Liver (tissue), 9 donors: ENCODE data around the gene DPP9. TPM values are rescaled to one million over a fixed set of nuclear protein-coding genes. Genes with fewer than 3 reads are reported as not detected.
A peak's percentile ranks its signal among the peaks of the same experiment; 100 is the strongest.

Source experiments
- DNase-seq: peaks from one replicate; pipeline ENCODE4 v3.0.0-alpha.2; 2017; ENCODE audit warnings: low spot score
- H3K27ac ChIP-seq, 2 donors: one replicate each; pipeline ENCODE4 v1.7.0; 2013; ENCODE audit warnings: inconsistent platforms in 2 of 2, low read length in 2 of 2, control low read depth in 1 of 2, low read depth in 1 of 2, mild to moderate bottlenecking in 1 of 2
- H3K27me3 ChIP-seq, 4 donors: one replicate each; pipeline versions ENCODE4 v1.6.1 to v1.7.0; 2013; ENCODE audit warnings: low read length in 3 of 4, inconsistent platforms in 1 of 4, mild to moderate bottlenecking in 1 of 4, moderate library complexity in 1 of 4; ENCODE audit not compliant: control insufficient read depth in 4 of 4, insufficient read depth in 4 of 4
- H3K36me3 ChIP-seq, 4 donors: one replicate each; pipeline versions ENCODE4 v1.6.1 to v1.7.0; 2013; ENCODE audit warnings: low read length in 3 of 4, mild to moderate bottlenecking in 3 of 4, low read depth in 1 of 4, moderate library complexity in 1 of 4; ENCODE audit not compliant: control insufficient read depth in 4 of 4, insufficient read depth in 3 of 4
- H3K4me1 ChIP-seq, 4 donors: one replicate each; pipeline versions ENCODE4 v1.6.1 to v1.7.0; 2013; ENCODE audit warnings: low read length in 3 of 4, mild to moderate bottlenecking in 3 of 4, moderate library complexity in 1 of 4; ENCODE audit not compliant: control insufficient read depth in 4 of 4, insufficient read depth in 4 of 4
- H3K4me3 ChIP-seq, 3 donors: one replicate each; pipeline versions ENCODE4 v1.6.1 to v1.7.0; 2013; ENCODE audit warnings: low read length in 3 of 3, control low read depth in 1 of 3, low read depth in 1 of 3, mild to moderate bottlenecking in 1 of 3
- H3K9ac ChIP-seq, 2 donors: one replicate each; pipeline ENCODE4 v1.7.0; 2013; ENCODE audit warnings: low read length in 2 of 2, mild to moderate bottlenecking in 2 of 2, moderate library complexity in 2 of 2, control low read depth in 1 of 2, low read depth in 1 of 2
- H3K9me3 ChIP-seq, 4 donors: one replicate each; pipeline versions ENCODE4 v1.6.1 to v1.7.0; 2013; ENCODE audit warnings: low read length in 3 of 4; ENCODE audit not compliant: control insufficient read depth in 4 of 4
- EGR1 ChIP-seq, 2 donors: IDR thresholded peaks; 2 replicates each; pipeline ENCODE4 v1.6.1; 2016 to 2018; ENCODE audit warnings: antibody characterized with exemption in 2 of 2, low read depth in 2 of 2
- FOXA2 ChIP-seq: IDR thresholded peaks from 2 replicates; pipeline ENCODE4 v1.6.1; 2016; ENCODE audit warnings: antibody characterized with exemption
- GABPA ChIP-seq, 2 donors: IDR thresholded peaks in 1 of 2; conservative IDR thresholded peaks in 1 of 2; 2 replicates each; pipeline ENCODE4 v1.6.1; 2016; ENCODE audit warnings: antibody characterized with exemption in 2 of 2, mild to moderate bottlenecking in 1 of 2, moderate library complexity in 1 of 2
- HNF4A ChIP-seq, 2 donors: conservative IDR thresholded peaks; 2 replicates each; pipeline ENCODE4 v1.6.1; 2016; ENCODE audit warnings: antibody characterized with exemption in 2 of 2, mild to moderate bottlenecking in 2 of 2
- HNF4G ChIP-seq: IDR thresholded peaks from 2 replicates; pipeline ENCODE4 v1.6.1; 2016; ENCODE audit warnings: antibody characterized with exemption
- JUND ChIP-seq, 2 donors: IDR thresholded peaks; 2 replicates each; pipeline ENCODE4 v1.6.1; 2016; ENCODE audit warnings: antibody characterized with exemption in 2 of 2
- NR2F2 ChIP-seq: IDR thresholded peaks from 2 replicates; pipeline ENCODE4 v1.6.1; 2016; ENCODE audit warnings: antibody characterized with exemption
- RAD21 ChIP-seq, 2 donors: IDR thresholded peaks; 2 replicates each; pipeline ENCODE4 v1.6.1; 2016; ENCODE audit warnings: antibody characterized with exemption in 2 of 2, mild to moderate bottlenecking in 2 of 2
- RXRA ChIP-seq, 2 donors: IDR thresholded peaks; 2 replicates each; pipeline ENCODE4 v1.6.1; 2017 to 2018; ENCODE audit warnings: antibody characterized with exemption in 2 of 2, mild to moderate bottlenecking in 1 of 2
- SP1 ChIP-seq: IDR thresholded peaks from 2 replicates; pipeline ENCODE4 v1.6.1; 2018; ENCODE audit warnings: antibody characterized with exemption, mild to moderate bottlenecking
- TAF1 ChIP-seq: conservative IDR thresholded peaks from 2 replicates; pipeline ENCODE4 v1.6.1; 2016; ENCODE audit warnings: antibody characterized with exemption, mild to moderate bottlenecking
- YY1 ChIP-seq: IDR thresholded peaks from 2 replicates; pipeline ENCODE4 v1.6.1; 2016; ENCODE audit warnings: antibody characterized with exemption, mild to moderate bottlenecking
- WGBS: extraction: QIAGEN DNeasy Blood & Tissue Kit; methylation state at CpG from one replicate; pipeline ENCODE4 v1.1.7; 2013; 5-methylcytosine and 5-hydroxymethylcytosine counted together
- polyA plus RNA-seq, 2 donors: library from polyadenylated mRNA; stranded (reverse) in 1 of 2; unstranded in 1 of 2; fragments of 200-250 nt in 1 of 2; fragments of >200 nt in 1 of 2; fragmentation: Nextera tagmentation in 1 of 2; extraction: Ambion mirVana in 1 of 2; gene quantifications; one replicate each; pipeline versions ENCODE4 v1.2.1 to v1.2.3, GENCODE V29; 2013 to 2015
- total RNA-seq, 2 donors: library from RNA; depleted of rRNA; stranded (reverse); fragments of >200 nt; gene quantifications; one replicate each; pipeline ENCODE4 v1.2.3, GENCODE V29; 2014
- TF ChIP-seq, protein P1 (sequence below): IDR thresholded peaks from 2 replicates; pipeline ENCODE4 v1.6.1; 2016; ENCODE audit warnings: antibody characterized with exemption
- TF ChIP-seq, protein P2 (sequence below): IDR thresholded peaks from 2 replicates; pipeline ENCODE4 v1.6.1; 2016; ENCODE audit warnings: antibody characterized with exemption, mild to moderate bottlenecking
- TF ChIP-seq, protein P3 (sequence below): fragments of 150-350 bp; IDR thresholded peaks from 2 replicates; pipeline ENCODE4 v1.5.1; 2017; ENCODE audit warnings: improper control_type of control experiment, low read depth, low read length; ENCODE audit not compliant: missing input control
- TF ChIP-seq, protein P4 (sequence below): IDR thresholded peaks from 2 replicates; pipeline ENCODE4 v1.6.1; 2016; ENCODE audit warnings: antibody characterized with exemption
- donor health status: healthy.
- donor health status: healthy.
- donor health status: healthy.
- donor health status: healthy.
- donor health status: healthy.

The DPP9 gene
- total and polyA plus RNA-seq, 4 donors, result 20.5 to 74.5 (median 40.3) TPM

GRCh38 chr19:4660181-4660791 lies 63.4 kb downstream of the DPP9 start:
- H3K27ac ChIP-seq, result peak overlapping the region; percentile 11 to 41

DNA sequence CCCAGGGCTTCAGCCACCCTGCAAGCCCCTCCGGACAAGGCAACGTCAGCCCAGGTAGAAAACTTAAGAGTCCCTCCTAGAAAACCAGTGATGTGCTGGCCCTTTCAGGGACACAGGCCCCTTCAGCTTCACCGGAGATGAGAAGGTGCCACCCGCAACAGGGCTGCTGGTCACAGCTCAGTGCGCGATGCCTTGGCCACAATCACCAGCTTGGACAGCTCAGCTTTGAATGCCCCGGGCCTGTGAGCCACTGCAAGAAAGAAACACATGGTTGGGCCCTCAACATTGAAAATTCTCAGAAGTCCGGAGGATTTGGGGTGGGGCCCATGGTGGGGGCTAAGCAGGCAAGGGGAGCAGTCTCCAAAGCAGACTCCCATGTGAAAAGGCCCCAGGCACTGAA lies 65.8 kb downstream of the DPP9 start:
- Histone ChIP-seq H3K4me1 (peaks cover 5 to 29% (median 21%) of the 10 kb centered on the region in 4 donors), H3K27ac (no peak overlapping the region), H3K36me3 (peaks cover 19 to 38% (median 26%) of the 10 kb centered on the region in 4 donors), H3K9ac (no peak overlapping the region), H3K4me3 (no peak overlapping the region), H3K9me3 (no peaks in the 10 kb centered on the region), H3K27me3 (no peaks in the 10 kb centered on the region)
- DNase-seq, result no peak
- 77% methylated on average over 8 of the region's 8 CpGs for WGBS
- TF ChIP-seq, protein P1, sequence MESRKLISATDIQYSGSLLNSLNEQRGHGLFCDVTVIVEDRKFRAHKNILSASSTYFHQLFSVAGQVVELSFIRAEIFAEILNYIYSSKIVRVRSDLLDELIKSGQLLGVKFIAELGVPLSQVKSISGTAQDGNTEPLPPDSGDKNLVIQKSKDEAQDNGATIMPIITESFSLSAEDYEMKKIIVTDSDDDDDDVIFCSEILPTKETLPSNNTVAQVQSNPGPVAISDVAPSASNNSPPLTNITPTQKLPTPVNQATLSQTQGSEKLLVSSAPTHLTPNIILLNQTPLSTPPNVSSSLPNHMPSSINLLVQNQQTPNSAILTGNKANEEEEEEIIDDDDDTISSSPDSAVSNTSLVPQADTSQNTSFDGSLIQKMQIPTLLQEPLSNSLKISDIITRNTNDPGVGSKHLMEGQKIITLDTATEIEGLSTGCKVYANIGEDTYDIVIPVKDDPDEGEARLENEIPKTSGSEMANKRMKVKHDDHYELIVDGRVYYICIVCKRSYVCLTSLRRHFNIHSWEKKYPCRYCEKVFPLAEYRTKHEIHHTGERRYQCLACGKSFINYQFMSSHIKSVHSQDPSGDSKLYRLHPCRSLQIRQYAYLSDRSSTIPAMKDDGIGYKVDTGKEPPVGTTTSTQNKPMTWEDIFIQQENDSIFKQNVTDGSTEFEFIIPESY, result no peak
- TF ChIP-seq FOXA2 (no peak), HNF4G (no peak), GABPA (IDR thresholded peaks at IDR 0.05 in 1 of 2, conservative IDR thresholded peaks at IDR 0.05 in 1 of 2) (no peak), RXRA (IDR thresholded peaks at IDR 0.05) (no peak), RAD21 (IDR thresholded peaks at IDR 0.05) (no peak), HNF4A (conservative IDR thresholded peaks at IDR 0.05) (no peak), NR2F2 (no peak), EGR1 (IDR thresholded peaks at IDR 0.05; ENCODE audit: low read depth in 2 of 2) (no peak), YY1 (no peak), JUND (IDR thresholded peaks at IDR 0.05) (no peak), SP1 (no peak)
- TF ChIP-seq, protein P2, sequence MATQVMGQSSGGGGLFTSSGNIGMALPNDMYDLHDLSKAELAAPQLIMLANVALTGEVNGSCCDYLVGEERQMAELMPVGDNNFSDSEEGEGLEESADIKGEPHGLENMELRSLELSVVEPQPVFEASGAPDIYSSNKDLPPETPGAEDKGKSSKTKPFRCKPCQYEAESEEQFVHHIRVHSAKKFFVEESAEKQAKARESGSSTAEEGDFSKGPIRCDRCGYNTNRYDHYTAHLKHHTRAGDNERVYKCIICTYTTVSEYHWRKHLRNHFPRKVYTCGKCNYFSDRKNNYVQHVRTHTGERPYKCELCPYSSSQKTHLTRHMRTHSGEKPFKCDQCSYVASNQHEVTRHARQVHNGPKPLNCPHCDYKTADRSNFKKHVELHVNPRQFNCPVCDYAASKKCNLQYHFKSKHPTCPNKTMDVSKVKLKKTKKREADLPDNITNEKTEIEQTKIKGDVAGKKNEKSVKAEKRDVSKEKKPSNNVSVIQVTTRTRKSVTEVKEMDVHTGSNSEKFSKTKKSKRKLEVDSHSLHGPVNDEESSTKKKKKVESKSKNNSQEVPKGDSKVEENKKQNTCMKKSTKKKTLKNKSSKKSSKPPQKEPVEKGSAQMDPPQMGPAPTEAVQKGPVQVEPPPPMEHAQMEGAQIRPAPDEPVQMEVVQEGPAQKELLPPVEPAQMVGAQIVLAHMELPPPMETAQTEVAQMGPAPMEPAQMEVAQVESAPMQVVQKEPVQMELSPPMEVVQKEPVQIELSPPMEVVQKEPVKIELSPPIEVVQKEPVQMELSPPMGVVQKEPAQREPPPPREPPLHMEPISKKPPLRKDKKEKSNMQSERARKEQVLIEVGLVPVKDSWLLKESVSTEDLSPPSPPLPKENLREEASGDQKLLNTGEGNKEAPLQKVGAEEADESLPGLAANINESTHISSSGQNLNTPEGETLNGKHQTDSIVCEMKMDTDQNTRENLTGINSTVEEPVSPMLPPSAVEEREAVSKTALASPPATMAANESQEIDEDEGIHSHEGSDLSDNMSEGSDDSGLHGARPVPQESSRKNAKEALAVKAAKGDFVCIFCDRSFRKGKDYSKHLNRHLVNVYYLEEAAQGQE, result no peak
- TF ChIP-seq, protein P3, sequence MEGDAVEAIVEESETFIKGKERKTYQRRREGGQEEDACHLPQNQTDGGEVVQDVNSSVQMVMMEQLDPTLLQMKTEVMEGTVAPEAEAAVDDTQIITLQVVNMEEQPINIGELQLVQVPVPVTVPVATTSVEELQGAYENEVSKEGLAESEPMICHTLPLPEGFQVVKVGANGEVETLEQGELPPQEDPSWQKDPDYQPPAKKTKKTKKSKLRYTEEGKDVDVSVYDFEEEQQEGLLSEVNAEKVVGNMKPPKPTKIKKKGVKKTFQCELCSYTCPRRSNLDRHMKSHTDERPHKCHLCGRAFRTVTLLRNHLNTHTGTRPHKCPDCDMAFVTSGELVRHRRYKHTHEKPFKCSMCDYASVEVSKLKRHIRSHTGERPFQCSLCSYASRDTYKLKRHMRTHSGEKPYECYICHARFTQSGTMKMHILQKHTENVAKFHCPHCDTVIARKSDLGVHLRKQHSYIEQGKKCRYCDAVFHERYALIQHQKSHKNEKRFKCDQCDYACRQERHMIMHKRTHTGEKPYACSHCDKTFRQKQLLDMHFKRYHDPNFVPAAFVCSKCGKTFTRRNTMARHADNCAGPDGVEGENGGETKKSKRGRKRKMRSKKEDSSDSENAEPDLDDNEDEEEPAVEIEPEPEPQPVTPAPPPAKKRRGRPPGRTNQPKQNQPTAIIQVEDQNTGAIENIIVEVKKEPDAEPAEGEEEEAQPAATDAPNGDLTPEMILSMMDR, result no peak
- TF ChIP-seq, protein P4, sequence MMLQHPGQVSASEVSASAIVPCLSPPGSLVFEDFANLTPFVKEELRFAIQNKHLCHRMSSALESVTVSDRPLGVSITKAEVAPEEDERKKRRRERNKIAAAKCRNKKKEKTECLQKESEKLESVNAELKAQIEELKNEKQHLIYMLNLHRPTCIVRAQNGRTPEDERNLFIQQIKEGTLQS, result no peak

More at GRCh38 chr19:4660181-4660791, 63.4 kb downstream of the DPP9 start:
- Histone ChIP-seq H3K9me3 (no peaks in the 10 kb centered on the region), H3K9ac (no peak overlapping the region), H3K36me3 (peaks cover 19 to 48% (median 31%) of the 10 kb centered on the region in 4 donors), H3K27me3 (no peaks in the 10 kb centered on the region), H3K4me1 (peaks cover 0 to 17% (median 6%) of the 10 kb centered on the region in 4 donors), H3K4me3 (no peak overlapping the region)
- DNase-seq, result peak; percentile 51
- peak; percentile 11 for TF ChIP-seq YY1
- TF ChIP-seq, protein P1, result no peak
- TF ChIP-seq TAF1, result no peak
- TF ChIP-seq NR2F2, result no peak
- no peak for TF ChIP-seq GABPA (IDR thresholded peaks at IDR 0.05 in 1 of 2, conservative IDR thresholded peaks at IDR 0.05 in 1 of 2)
- TF ChIP-seq RAD21 (IDR thresholded peaks at IDR 0.05), result peak; percentile 71 to 83
- TF ChIP-seq RXRA (IDR thresholded peaks at IDR 0.05), result no peak
- TF ChIP-seq HNF4G, result no peak
- TF ChIP-seq, protein P3, result peak; percentile 55
- WGBS, result 67% methylated on average over 15 of the region's 15 CpGs
